Erythroblast (primary cell): ENCODE results near the gene NLGN4X.

ENCODE experiments used
- GATA1 ChIP-seq: IDR thresholded peaks from 2 replicates; pipeline ENCODE4 v1.6.1; 2011; ENCODE audit warnings: low read depth, mild to moderate bottlenecking, control low read depth, low read length, moderate library complexity
- POLR2A ChIP-seq: IDR thresholded peaks from 2 replicates; pipeline ENCODE4 v1.6.1; 2011; ENCODE audit warnings: mild to moderate bottlenecking, low read length

- TF ChIP-seq POLR2A, result no peak
- no peak for TF ChIP-seq GATA1
Observed at GRCh38 chrX:5842601-5843000, 386.1 kb downstream of the NLGN4X start.
